ENCODE data around the gene PPFIA2. TPM values are rescaled to one million over a fixed set of nuclear protein-coding genes. Genes with fewer than 3 reads are reported as not detected.

PPFIA2 gene
- polyA plus RNA-seq, 1 of the 3 experiments (the other 2 are of a cell fraction) = not detected

DNA sequence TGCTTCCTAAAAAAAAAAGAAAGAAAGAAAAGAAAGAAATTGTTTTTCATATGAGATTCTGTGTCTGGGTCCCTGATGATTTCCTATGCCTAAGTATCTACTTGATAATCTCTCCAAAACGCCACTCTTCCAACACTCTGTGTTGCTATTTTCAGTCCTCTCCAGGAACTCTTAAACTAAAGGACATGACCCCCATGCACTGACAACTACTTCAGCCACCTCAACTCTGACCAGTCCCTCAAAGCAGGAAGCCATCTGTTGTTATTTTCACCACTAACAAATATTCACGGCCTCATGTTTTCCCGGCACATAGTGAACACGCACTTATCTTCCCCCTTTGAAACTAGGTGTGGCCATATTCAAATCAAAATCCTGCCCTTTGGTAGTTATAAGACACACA lies 259.3 kb downstream of the PPFIA2 start:
- no peaks in the 10 kb centered on the region for H4K20me1 ChIP-seq (ENCODE audit: insufficient read depth)
- H3K9me3 ChIP-seq = no peaks in the 10 kb centered on the region
- CTCF ChIA-PET = no interaction called here
- POLR2A ChIA-PET = no interaction called here
- H2AFZ ChIP-seq (ENCODE audit: low read depth) = no peak overlapping the region
- H3F3A ChIP-seq (replicated peaks; ENCODE audit: insufficient read depth) = no peaks in the 10 kb centered on the region
- H3K4me2 ChIP-seq = no peak overlapping the region
- no peak for DNase-seq
- H3K27ac ChIP-seq (ENCODE audit: low read depth in 2 of 2, low read length in 1 of 2) = no peak overlapping the region
- H3K4me3 ChIP-seq (ENCODE audit: low read depth in 2 of 2, low read length in 1 of 2) = no peak overlapping the region
- H3K36me3 ChIP-seq (replicated peaks in 1 of 2; ENCODE audit: control insufficient read depth in 1 of 2, insufficient read depth in 2 of 2, low read length in 1 of 2) = no peaks in the 10 kb centered on the region
- no peaks in the 10 kb centered on the region for H3K27me3 ChIP-seq (ENCODE audit: insufficient read depth)
- no peaks in the 10 kb centered on the region for H3K9me2 ChIP-seq
- 49% methylated on average over 4 of the region's 4 CpGs for WGBS (ENCODE audit: low lambda C conversion rate)
- no peaks in the 10 kb centered on the region for H3K4me1 ChIP-seq (ENCODE audit: control insufficient read depth in 1 of 2, insufficient read depth in 2 of 2, low read depth in 1 of 2, low read length in 1 of 2)
- no peak overlapping the region for H3K9ac ChIP-seq
- TF ChIP-seq, protein P1, sequence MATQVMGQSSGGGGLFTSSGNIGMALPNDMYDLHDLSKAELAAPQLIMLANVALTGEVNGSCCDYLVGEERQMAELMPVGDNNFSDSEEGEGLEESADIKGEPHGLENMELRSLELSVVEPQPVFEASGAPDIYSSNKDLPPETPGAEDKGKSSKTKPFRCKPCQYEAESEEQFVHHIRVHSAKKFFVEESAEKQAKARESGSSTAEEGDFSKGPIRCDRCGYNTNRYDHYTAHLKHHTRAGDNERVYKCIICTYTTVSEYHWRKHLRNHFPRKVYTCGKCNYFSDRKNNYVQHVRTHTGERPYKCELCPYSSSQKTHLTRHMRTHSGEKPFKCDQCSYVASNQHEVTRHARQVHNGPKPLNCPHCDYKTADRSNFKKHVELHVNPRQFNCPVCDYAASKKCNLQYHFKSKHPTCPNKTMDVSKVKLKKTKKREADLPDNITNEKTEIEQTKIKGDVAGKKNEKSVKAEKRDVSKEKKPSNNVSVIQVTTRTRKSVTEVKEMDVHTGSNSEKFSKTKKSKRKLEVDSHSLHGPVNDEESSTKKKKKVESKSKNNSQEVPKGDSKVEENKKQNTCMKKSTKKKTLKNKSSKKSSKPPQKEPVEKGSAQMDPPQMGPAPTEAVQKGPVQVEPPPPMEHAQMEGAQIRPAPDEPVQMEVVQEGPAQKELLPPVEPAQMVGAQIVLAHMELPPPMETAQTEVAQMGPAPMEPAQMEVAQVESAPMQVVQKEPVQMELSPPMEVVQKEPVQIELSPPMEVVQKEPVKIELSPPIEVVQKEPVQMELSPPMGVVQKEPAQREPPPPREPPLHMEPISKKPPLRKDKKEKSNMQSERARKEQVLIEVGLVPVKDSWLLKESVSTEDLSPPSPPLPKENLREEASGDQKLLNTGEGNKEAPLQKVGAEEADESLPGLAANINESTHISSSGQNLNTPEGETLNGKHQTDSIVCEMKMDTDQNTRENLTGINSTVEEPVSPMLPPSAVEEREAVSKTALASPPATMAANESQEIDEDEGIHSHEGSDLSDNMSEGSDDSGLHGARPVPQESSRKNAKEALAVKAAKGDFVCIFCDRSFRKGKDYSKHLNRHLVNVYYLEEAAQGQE (IDR thresholded peaks at IDR 0.05; ENCODE audit: low read depth, low read length) = no peak
- TF ChIP-seq TCF12 (IDR thresholded peaks at IDR 0.05) (no peak), NRF1 (IDR thresholded peaks at IDR 0.05; ENCODE audit: low read depth, low read length) (no peak), RXRA (IDR thresholded peaks at IDR 0.05; ENCODE audit: borderline replicate concordance, low read depth) (no peak), FOSL2 (IDR thresholded peaks at IDR 0.05; ENCODE audit: borderline replicate concordance, low read depth) (no peak), MEF2A (IDR thresholded peaks at IDR 0.05; ENCODE audit: borderline replicate concordance, low read depth) (no peak), CHD2 (IDR thresholded peaks at IDR 0.05; ENCODE audit: low read length, partially characterized antibody) (no peak), MXI1 (IDR thresholded peaks at IDR 0.05; ENCODE audit: low read depth, low read length) (no peak), GATA2 (CRISPR knock-in tag; IDR thresholded peaks at IDR 0.05) (no peak), SIN3A (IDR thresholded peaks at IDR 0.05; ENCODE audit: borderline replicate concordance, low read depth, low read length) (no peak), ELF1 (IDR thresholded peaks at IDR 0.05) (no peak), TAF1 (IDR thresholded peaks at IDR 0.05; ENCODE audit: borderline replicate concordance, low read depth, low read length) (no peak), EP300 (IDR thresholded peaks at IDR 0.05; ENCODE audit: borderline replicate concordance in 1 of 2, low read depth in 1 of 2, low read length in 1 of 2) (no peak), NFIC (IDR thresholded peaks at IDR 0.05; ENCODE audit: borderline replicate concordance) (no peak), EZH2phosphoT487 (IDR thresholded peaks at IDR 0.05; ENCODE audit: borderline replicate concordance, low read depth) (no peak)
- TF ChIP-seq, protein P2, sequence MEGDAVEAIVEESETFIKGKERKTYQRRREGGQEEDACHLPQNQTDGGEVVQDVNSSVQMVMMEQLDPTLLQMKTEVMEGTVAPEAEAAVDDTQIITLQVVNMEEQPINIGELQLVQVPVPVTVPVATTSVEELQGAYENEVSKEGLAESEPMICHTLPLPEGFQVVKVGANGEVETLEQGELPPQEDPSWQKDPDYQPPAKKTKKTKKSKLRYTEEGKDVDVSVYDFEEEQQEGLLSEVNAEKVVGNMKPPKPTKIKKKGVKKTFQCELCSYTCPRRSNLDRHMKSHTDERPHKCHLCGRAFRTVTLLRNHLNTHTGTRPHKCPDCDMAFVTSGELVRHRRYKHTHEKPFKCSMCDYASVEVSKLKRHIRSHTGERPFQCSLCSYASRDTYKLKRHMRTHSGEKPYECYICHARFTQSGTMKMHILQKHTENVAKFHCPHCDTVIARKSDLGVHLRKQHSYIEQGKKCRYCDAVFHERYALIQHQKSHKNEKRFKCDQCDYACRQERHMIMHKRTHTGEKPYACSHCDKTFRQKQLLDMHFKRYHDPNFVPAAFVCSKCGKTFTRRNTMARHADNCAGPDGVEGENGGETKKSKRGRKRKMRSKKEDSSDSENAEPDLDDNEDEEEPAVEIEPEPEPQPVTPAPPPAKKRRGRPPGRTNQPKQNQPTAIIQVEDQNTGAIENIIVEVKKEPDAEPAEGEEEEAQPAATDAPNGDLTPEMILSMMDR (IDR thresholded peaks at IDR 0.05) = no peak
- TF ChIP-seq, protein P3, sequence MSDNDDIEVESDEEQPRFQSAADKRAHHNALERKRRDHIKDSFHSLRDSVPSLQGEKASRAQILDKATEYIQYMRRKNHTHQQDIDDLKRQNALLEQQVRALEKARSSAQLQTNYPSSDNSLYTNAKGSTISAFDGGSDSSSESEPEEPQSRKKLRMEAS (IDR thresholded peaks at IDR 0.05; ENCODE audit: low read depth) = no peak
- no peaks in the 10 kb centered on the region for H3K79me2 ChIP-seq (ENCODE audit: insufficient read depth)
